OCI-LY3 (cell line): Measurements from ENCODE around the gene MUC4.

ENCODE experiments used
- H2AFZ ChIP-seq: fragments of 200-600, 300-600 bp; shearing (Covaris generic); 2 replicates; pipeline ENCODE4 v1.6.0; 2014; ENCODE audit warnings: antibody characterized with exemption, low read depth, low read length
- H3K27ac ChIP-seq: fragments of 200-600, 300-600 bp; sonication (generic); 2 replicates; pipeline ENCODE4 v1.5.1; 2014; ENCODE audit warnings: mild to moderate bottlenecking, low read length, moderate library complexity, mixed read lengths
- H3K27me3 ChIP-seq: fragments of 200-600, 300-600 bp; sonication (generic); 2 replicates; pipeline ENCODE4 v1.6.1; 2014; ENCODE audit warnings: low read depth, low read length, mixed read lengths
- H3K36me3 ChIP-seq: fragments of 200-600, 300-600 bp; sonication (generic); replicated peaks from 2 replicates; pipeline ENCODE3; 2014; ENCODE audit warnings: low read depth, low read length, mixed read lengths
- H3K4me1 ChIP-seq: fragments of 300-600, 200-600 bp; sonication (generic); 2 replicates; pipeline ENCODE4 v1.6.1; 2014; ENCODE audit warnings: low read length, mixed read lengths
- H3K4me2 ChIP-seq: fragments of 200-600, 300-600 bp; sonication (generic); 2 replicates; pipeline ENCODE4 v1.6.1; 2014; ENCODE audit warnings: low read length, mixed read lengths
- H3K4me3 ChIP-seq: fragments of 300-600, 200-600 bp; sonication (generic); 2 replicates; pipeline ENCODE4 v1.5.1; 2014; ENCODE audit warnings: antibody characterized with exemption, mild to moderate bottlenecking, low read length, moderate library complexity
- H3K79me2 ChIP-seq: fragments of 300-600, 200-600 bp; shearing (Covaris generic); 2 replicates; pipeline ENCODE4 v1.6.1; 2014; ENCODE audit warnings: mild to moderate bottlenecking, low read length, mixed read lengths
- H3K9ac ChIP-seq: fragments of 300-600, 200-600 bp; shearing (Covaris generic); 2 replicates; pipeline ENCODE4 v1.6.0; 2014; ENCODE audit warnings: mild to moderate bottlenecking, low read length, moderate library complexity
- H3K9me3 ChIP-seq: fragments of 200-600, 300-600 bp; shearing (Covaris generic); 2 replicates; pipeline ENCODE4 v1.6.1; 2014; ENCODE audit warnings: low read length, mixed read lengths; ENCODE audit not compliant: insufficient read depth
- H4K20me1 ChIP-seq: fragments of 200-600, 300-600 bp; sonication (generic); 2 replicates; pipeline ENCODE4 v1.6.1; 2016; ENCODE audit warnings: low read length, mixed read lengths; ENCODE audit not compliant: insufficient read depth
- CTCF ChIP-seq: fragments of 200-600, 300-600 bp; sonication (generic); IDR thresholded peaks from 2 replicates; pipeline ENCODE4 v1.5.1; 2014; ENCODE audit warnings: antibody characterized with exemption, low read length, low read depth
- EZH2phosphoT487 ChIP-seq: fragments of 200-600 bp; shearing (Covaris generic); IDR thresholded peaks from 2 replicates; pipeline ENCODE4 v1.6.1; 2018; ENCODE audit warnings: antibody characterized with exemption, mixed run types, low read depth

The MUC4 gene

GRCh38 chr3:195705081-195705991 is 106.4 kb downstream of the MUC4 start:
- Histone ChIP-seq H3K4me1 (peaks cover 16% of the 10 kb centered on the region), H2AFZ (no peak overlapping the region), H3K4me2 (no peak overlapping the region), H3K4me3 (no peak overlapping the region), H3K9me3 (no peaks in the 10 kb centered on the region), H3K27me3 (no peaks in the 10 kb centered on the region), H3K27ac (no peak overlapping the region), H4K20me1 (no peaks in the 10 kb centered on the region), H3K36me3 (no peaks in the 10 kb centered on the region), H3K79me2 (no peaks in the 10 kb centered on the region), H3K9ac (no peak overlapping the region)
- no peak for TF ChIP-seq CTCF
- no peak for TF ChIP-seq EZH2phosphoT487

- H3K4me3 ChIP-seq, result no peak overlapping the region
- H3K27ac ChIP-seq, result no peak overlapping the region
- H4K20me1 ChIP-seq, result no peaks in the 10 kb centered on the region
- no peaks in the 10 kb centered on the region for H3K27me3 ChIP-seq
- TF ChIP-seq EZH2phosphoT487 (no peak), CTCF (no peak)
- H3K36me3 ChIP-seq, result no peaks in the 10 kb centered on the region
- peaks cover 10% of the 10 kb centered on the region for H3K4me1 ChIP-seq
- H3K9me3 ChIP-seq, result no peaks in the 10 kb centered on the region
- no peak overlapping the region for H3K9ac ChIP-seq
- no peak overlapping the region for H3K4me2 ChIP-seq
- no peak overlapping the region for H2AFZ ChIP-seq
- no peaks in the 10 kb centered on the region for H3K79me2 ChIP-seq
These were observed 107.2 kb downstream of the MUC4 start for GRCh38 chr3:195704433-195704999.

GRCh38 chr3:195703776-195704175 is 108.0 kb downstream of the MUC4 start:
- Histone ChIP-seq H4K20me1 (no peaks in the 10 kb centered on the region), H3K9me3 (no peaks in the 10 kb centered on the region), H2AFZ (no peak overlapping the region), H3K36me3 (peaks cover 2% of the 10 kb centered on the region), H3K9ac (no peak overlapping the region), H3K27ac (no peak overlapping the region), H3K4me1 (peaks cover 3% of the 10 kb centered on the region), H3K27me3 (no peaks in the 10 kb centered on the region), H3K79me2 (no peaks in the 10 kb centered on the region), H3K4me3 (no peak overlapping the region), H3K4me2 (no peak overlapping the region)
- TF ChIP-seq CTCF, result no peak
- no peak for TF ChIP-seq EZH2phosphoT487
